HCT116 (cell line): ENCODE measurements around the gene IFIT1. TPM values are rescaled to one million over a fixed set of nuclear protein-coding genes. Genes with fewer than 3 reads are reported as not detected.

ENCODE experiments used
- ATAC-seq: fragments of 200-7000 bp; cut with Tn5 transposase; 2 replicates; pipeline ENCODE4 v1.9.1; 2020; ENCODE audit warnings: mild to moderate bottlenecking, moderate library complexity
- BruUV-seq: library from RNA; stranded (reverse); fragments of 400-500 nt; replicated peaks from 2 replicates; lab custom pipeline; 2021; lab: Mats Ljungman, UMichigan
- CTCF ChIA-PET: fragments of 300-600 bp; sonication (Branson Sonifier 250); formaldehyde crosslinking; loops from one replicate; lab custom pipeline; 2021; ENCODE audit warnings: antibody characterized with exemption; lab: Charles Lee
- POLR2A ChIA-PET: fragments of 300-600, 350-600 bp; sonication (Branson Sonifier 250); formaldehyde crosslinking; loops from one replicate; lab custom pipeline; 2021; ENCODE audit warnings: antibody characterized with exemption; lab: Charles Lee
- RAD21 ChIA-PET, 2 experiments: fragments of 300-600 bp; sonication (Branson Sonifier 250); formaldehyde crosslinking; loops; one replicate each; lab custom pipeline; 2023; ENCODE audit warnings: low total read pairs in 2 of 2; ENCODE audit not compliant: uncharacterized antibody in 2 of 2, unreplicated experiment in 2 of 2, low non-redundant PET in 1 of 2; lab: Charles Lee
- DNase-seq: peaks from one replicate; pipeline ENCODE4 v3.0.0-alpha.2; 2010; ENCODE audit warnings: low read depth, low spot score
- H2AFZ ChIP-seq: fragments of 200-600 bp; shearing (Covaris generic), sonication (generic); 2 replicates; pipeline ENCODE4 v1.6.1; 2017; ENCODE audit warnings: low read depth, mixed run types, mixed read lengths, antibody characterized with exemption, low read length; ENCODE audit not compliant: poor library complexity, severe bottlenecking
- H3K27ac ChIP-seq: 2 replicates; pipeline ENCODE4 v1.5.1; 2012; ENCODE audit warnings: low read depth, low read length
- H3K27me3 ChIP-seq: fragments of 200-600 bp; sonication (generic); 2 replicates; pipeline ENCODE4 v1.6.1; 2016; ENCODE audit warnings: mixed run types, low read length, mixed read lengths; ENCODE audit not compliant: insufficient read depth
- H3K36me3 ChIP-seq, 2 experiments: fragments of 200-500 bp in 1 of 2; fragments of 200-600 bp in 1 of 2; sonication (Bioruptor generic) in 1 of 2; sonication (generic) in 1 of 2; 2 replicates each; pipeline versions ENCODE4 v1.5.1 to v1.6.1; 2014 to 2016; ENCODE audit warnings: low read length in 2 of 2, inconsistent platforms in 1 of 2, mixed read lengths in 1 of 2, mixed run types in 1 of 2; ENCODE audit not compliant: insufficient read depth in 2 of 2, control insufficient read depth in 1 of 2
- H3K4me1 ChIP-seq, 2 experiments: fragments of 200-600 bp in 1 of 2; sonication (generic) in 1 of 2; 2 replicates each; pipeline versions ENCODE4 v1.5.1 to v1.6.1; 2012 to 2017; ENCODE audit warnings: low read length in 2 of 2, inconsistent platforms in 1 of 2, mild to moderate bottlenecking in 1 of 2, mixed read lengths in 1 of 2, mixed run types in 1 of 2, moderate library complexity in 1 of 2; ENCODE audit not compliant: insufficient read depth in 2 of 2, control insufficient read depth in 1 of 2
- H3K4me2 ChIP-seq: fragments of 200-600 bp; sonication (generic); 2 replicates; pipeline ENCODE4 v1.6.1; 2017; ENCODE audit warnings: mixed run types, low read length, mixed read lengths
- H3K4me3 ChIP-seq, 2 experiments: fragments of 200-600 bp in 1 of 2; sonication (generic) in 1 of 2; replicated peaks in 1 of 2; 2 replicates each; pipeline ENCODE4 v1.5.1; 2011 to 2016; ENCODE audit warnings: low read length in 2 of 2, control low read depth in 1 of 2, low read depth in 1 of 2, mild to moderate bottlenecking in 1 of 2, mixed read lengths in 1 of 2, mixed run types in 1 of 2
- H3K79me2 ChIP-seq: fragments of 200-600 bp; sonication (generic); 2 replicates; pipeline ENCODE4 v1.6.1; 2017; ENCODE audit warnings: mild to moderate bottlenecking, mixed run types, low read length, moderate library complexity, mixed read lengths; ENCODE audit not compliant: insufficient read depth
- H3K9ac ChIP-seq: fragments of 200-600 bp; sonication (generic); 2 replicates; pipeline ENCODE4 v1.6.1; 2016; ENCODE audit warnings: low read length, mixed read lengths
- H3K9me2 ChIP-seq: fragments of 200-600 bp; sonication (generic), shearing (Covaris generic); 2 replicates; pipeline ENCODE4 v1.6.1; 2017; ENCODE audit warnings: mixed run types, mild to moderate bottlenecking, moderate library complexity; ENCODE audit not compliant: insufficient read depth
- H3K9me3 ChIP-seq, 2 experiments: fragments of 200-500 bp in 1 of 2; fragments of 200-600 bp in 1 of 2; sonication (Bioruptor generic) in 1 of 2; sonication (generic) in 1 of 2; 2 replicates each; pipeline ENCODE4 v1.6.1; 2014 to 2017; ENCODE audit warnings: low read length in 2 of 2, mixed read lengths in 2 of 2, inconsistent platforms in 1 of 2, low read depth in 1 of 2, mild to moderate bottlenecking in 1 of 2, mixed run types in 1 of 2, moderate library complexity in 1 of 2; ENCODE audit not compliant: control insufficient read depth in 1 of 2, insufficient read depth in 1 of 2
- H4K20me1 ChIP-seq: fragments of 200-600 bp; sonication (generic), shearing (Covaris generic); 2 replicates; pipeline ENCODE4 v1.6.1; 2017; ENCODE audit warnings: mixed run types, mild to moderate bottlenecking, moderate library complexity; ENCODE audit not compliant: insufficient read depth
- CBX3 ChIP-seq: IDR thresholded peaks from 2 replicates; pipeline ENCODE4 v1.6.1; 2012; ENCODE audit warnings: low read depth
- CEBPB ChIP-seq: IDR thresholded peaks from 2 replicates; pipeline ENCODE4 v1.6.1; 2012; ENCODE audit warnings: low read depth
- ELF1 ChIP-seq: IDR thresholded peaks from 2 replicates; pipeline ENCODE4 v1.6.1; 2012; ENCODE audit warnings: low read depth, borderline replicate concordance
- EZH2 ChIP-seq: fragments of 200-600 bp; sonication (generic); IDR thresholded peaks from 2 replicates; pipeline ENCODE4 v1.6.1; 2017; ENCODE audit warnings: antibody characterized with exemption, mixed run types
- EZH2phosphoT487 ChIP-seq: fragments of 200-600 bp; IDR thresholded peaks from 2 replicates; pipeline ENCODE4 v1.6.1; 2018; ENCODE audit warnings: antibody characterized with exemption, borderline replicate concordance
- FOSL1 ChIP-seq: IDR thresholded peaks from 2 replicates; pipeline ENCODE4 v1.6.1; 2012; ENCODE audit warnings: low read depth
- JUND ChIP-seq: IDR thresholded peaks from 2 replicates; pipeline ENCODE4 v1.6.1; 2012
- POLR2A ChIP-seq: IDR thresholded peaks from 2 replicates; pipeline ENCODE4 v1.7.0; 2011; ENCODE audit warnings: borderline replicate concordance; ENCODE audit not compliant: insufficient read depth, insufficient read length; ENCODE audit errors: extremely low read depth
- SP1 ChIP-seq: IDR thresholded peaks from 2 replicates; pipeline ENCODE4 v1.6.1; 2012; ENCODE audit warnings: low read depth
- SRF ChIP-seq: IDR thresholded peaks from 2 replicates; pipeline ENCODE4 v1.6.1; 2012; ENCODE audit warnings: low read depth
- TCF7L2 ChIP-seq: IDR thresholded peaks from 2 replicates; pipeline ENCODE4 v1.7.0; 2011; ENCODE audit warnings: borderline replicate concordance, inconsistent platforms; ENCODE audit not compliant: insufficient read depth, insufficient read length; ENCODE audit errors: extremely low read depth
- YY1 ChIP-seq: IDR thresholded peaks from 2 replicates; pipeline ENCODE4 v1.6.1; 2011; ENCODE audit warnings: low read length, low read depth, moderate library complexity, mild to moderate bottlenecking; ENCODE audit not compliant: insufficient replicate concordance; ENCODE audit errors: extremely low read depth
- ZBTB33 ChIP-seq: IDR thresholded peaks from 2 replicates; pipeline ENCODE4 v1.6.1; 2011; ENCODE audit warnings: mild to moderate bottlenecking, low read length, moderate library complexity; ENCODE audit not compliant: insufficient replicate concordance; ENCODE audit errors: extremely low read depth
- intact Hi-C: fragments of 100-400 bp; cut with micrococcal nuclease; formaldehyde crosslinking; loops from 2 replicates; pipeline ENCODE4 v1.10.0; 2022
- total RNA-seq: library from RNA; stranded (reverse); gene quantifications from one replicate; pipeline ENCODE4 v1.2.1, GENCODE V29; 2021; ENCODE audit not compliant: unreplicated experiment

IFIT1 gene
- total RNA-seq, 1 experiment from 2014 or later: 3.6 TPM

DNA sequence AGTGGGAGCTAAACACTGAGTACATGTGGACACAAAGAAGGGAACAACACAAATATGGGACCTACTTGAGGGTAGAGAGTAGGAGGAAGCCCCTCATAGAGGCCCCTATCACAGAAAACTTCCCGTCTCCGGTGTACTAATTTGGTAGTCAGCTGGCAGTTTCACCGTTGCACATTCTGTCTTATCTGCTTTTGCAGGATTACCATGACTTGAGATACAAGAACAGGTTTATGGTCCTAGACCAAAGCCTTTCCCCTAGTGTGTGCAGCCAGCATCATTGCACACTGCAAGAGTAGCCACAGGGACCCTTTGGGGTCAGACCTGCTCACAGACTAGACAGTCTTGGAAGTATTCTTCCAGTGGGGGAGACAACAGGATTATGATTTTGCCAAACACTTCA, 20.4 kb upstream of the IFIT1 start:
- RAD21 ChIA-PET: no interaction called here
- Histone ChIP-seq H3K9ac (no peak overlapping the region), H3K27ac (no peak overlapping the region), H3K9me2 (no peaks in the 10 kb centered on the region), H3K27me3 (no peaks in the 10 kb centered on the region), H3K4me3 (no peak overlapping the region), H3K79me2 (no peaks in the 10 kb centered on the region), H2AFZ (no peak overlapping the region), H3K36me3 (no peaks in the 10 kb centered on the region), H3K4me1 (no peaks in the 10 kb centered on the region), H4K20me1 (no peaks in the 10 kb centered on the region), H3K9me3 (no peaks in the 10 kb centered on the region), H3K4me2 (no peak overlapping the region)
- TF ChIP-seq SP1 (no peak), POLR2A (no peak), EZH2phosphoT487 (no peak), YY1 (no peak), ZBTB33 (no peak), FOSL1 (no peak), EZH2 (no peak), CBX3 (no peak), CEBPB (no peak), TCF7L2 (no peak), JUND (no peak), ELF1 (no peak), SRF (no peak)
- POLR2A ChIA-PET: no interaction called here
- CTCF ChIA-PET: no interaction called here
- intact Hi-C loops: no loop called here
- BruUV-seq: no TSS peak
- ATAC-seq (no peak), DNase-seq (no peak)
